Right lobe of liver (tissue), 6 donors: Measurements from ENCODE around the gene MED4. TPM values are rescaled to one million over a fixed set of nuclear protein-coding genes. Genes with fewer than 3 reads are reported as not detected.

Experiments
- ATAC-seq, 4 donors: fragments of 200-7000 bp; cut with Tn5 transposase; one replicate each; pipeline ENCODE4 v1.9.1; 2020; ENCODE audit warnings: mild to moderate bottlenecking in 4 of 4, moderate library complexity in 4 of 4
- DNase-seq, 3 donors: peaks; one replicate each; pipeline ENCODE4 v3.0.0-alpha.2; 2020
- H3K27ac ChIP-seq, 3 donors: fragments of 200-600 bp; one replicate each; pipeline ENCODE4 v1.8.0; 2022
- H3K27me3 ChIP-seq, 2 donors: fragments of 200-600 bp; one replicate each; pipeline ENCODE4 v1.8.0; 2022
- H3K36me3 ChIP-seq, 4 donors: fragments of 200-600 bp; sonication (generic) in 1 of 4; one replicate each; pipeline versions ENCODE4 v1.5.1 to v1.8.0; 2017 to 2022; ENCODE audit warnings: control low read depth in 1 of 4
- H3K4me1 ChIP-seq, 4 donors: fragments of 200-600 bp; sonication (generic) in 1 of 4; one replicate each; pipeline versions ENCODE4 v1.5.1 to v1.8.0; 2017 to 2022; ENCODE audit warnings: control low read depth in 1 of 4
- H3K4me3 ChIP-seq, 3 donors: fragments of 200-600 bp; one replicate each; pipeline ENCODE4 v1.8.0; 2022
- H3K9me3 ChIP-seq, 4 donors: fragments of 200-600 bp; sonication (generic) in 1 of 4; one replicate each; pipeline versions ENCODE4 v1.5.1 to v1.8.0; 2017 to 2022; ENCODE audit warnings: control low read depth in 1 of 4
- POLR2A ChIP-seq: fragments of 450-650 bp; IDR thresholded peaks from one replicate; pipeline ENCODE4 v1.6.1; 2017; ENCODE audit warnings: antibody characterized with exemption, mild to moderate bottlenecking
- WGBS: methylation state at CpG from one replicate; pipeline ENCODE4 v1.1.6; 2018; ENCODE audit warnings: low coverage, low lambda C conversion rate; ENCODE audit not compliant: insufficient coverage; ENCODE audit errors: missing lambda C conversion rate; 5-methylcytosine and 5-hydroxymethylcytosine counted together
- intact Hi-C, 2 donors: fragments of 100-400 bp; cut with DNase I; formaldehyde crosslinking; loops; one replicate each; pipeline versions ENCODE4 v1.11.2 to v1.14.1; 2022
- total RNA-seq, 6 experiments: library from RNA; depleted of rRNA in 2 of 6; stranded (reverse); fragments of >200 nt in 2 of 6; fragmentation: NEBNext Ultra II Directional in 3 of 6; extraction: Animal tissue kit (Norgen Biotek cat#: 25700) in 3 of 6; gene quantifications; one replicate each; pipeline versions ENCODE4 v1.1.0 to v1.2.4, GENCODE V29; 2016 to 2023
- TF ChIP-seq, protein P1 (sequence below), 4 donors: fragments of 200-600 bp in 3 of 4; fragments of 450-650 bp in 1 of 4; IDR thresholded peaks; one replicate each; pipeline versions ENCODE4 v1.5.1 to v1.8.0; 2016 to 2022; ENCODE audit warnings: antibody characterized with exemption in 4 of 4, mild to moderate bottlenecking in 2 of 4
- donor health status: DM: no; HTN: yes; CAD: no.
- donor health status: DM: no; HTN: no; CAD: no.
- donor health status: DM: no; HTN: no; CAD: no.
- donor health status: DM: no; HTN: yes; CAD: no.
- donor health status: DM: no; HTN: yes; CAD: no.

Gene MED4
- total RNA-seq, 6 experiments from 2014 or later = 15.1 to 22.5 (median 20.7) TPM

DNA sequence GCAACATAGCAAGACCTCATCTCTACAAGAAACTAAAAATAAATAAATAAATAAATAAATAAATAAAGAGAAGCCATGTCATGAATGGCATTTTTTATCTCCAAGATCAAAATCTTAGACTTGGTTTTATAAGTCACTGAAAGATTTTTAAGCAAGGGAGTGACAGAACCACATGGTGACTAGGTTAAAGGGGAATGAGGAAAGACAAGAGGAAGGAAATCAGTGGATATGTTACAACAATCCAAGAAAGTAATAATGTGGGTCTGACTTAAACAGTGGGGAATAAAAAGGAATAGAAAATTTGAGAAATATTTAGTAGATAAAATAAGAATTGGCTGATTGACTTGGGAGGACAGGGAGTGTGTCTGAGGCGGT lies 18.8 kb upstream of the MED4 start:
- Histone ChIP-seq H3K4me3 (no peak overlapping the region), H3K27me3 (no peaks in the 10 kb centered on the region), H3K36me3 (no peaks in the 10 kb centered on the region), H3K4me1 (peaks cover 0 to 22% (median 1%) of the 10 kb centered on the region in 4 donors), H3K27ac (no peak overlapping the region), H3K9me3 (no peaks in the 10 kb centered on the region)
- no peak for ATAC-seq
- no peak for DNase-seq
- TF ChIP-seq, protein P1, sequence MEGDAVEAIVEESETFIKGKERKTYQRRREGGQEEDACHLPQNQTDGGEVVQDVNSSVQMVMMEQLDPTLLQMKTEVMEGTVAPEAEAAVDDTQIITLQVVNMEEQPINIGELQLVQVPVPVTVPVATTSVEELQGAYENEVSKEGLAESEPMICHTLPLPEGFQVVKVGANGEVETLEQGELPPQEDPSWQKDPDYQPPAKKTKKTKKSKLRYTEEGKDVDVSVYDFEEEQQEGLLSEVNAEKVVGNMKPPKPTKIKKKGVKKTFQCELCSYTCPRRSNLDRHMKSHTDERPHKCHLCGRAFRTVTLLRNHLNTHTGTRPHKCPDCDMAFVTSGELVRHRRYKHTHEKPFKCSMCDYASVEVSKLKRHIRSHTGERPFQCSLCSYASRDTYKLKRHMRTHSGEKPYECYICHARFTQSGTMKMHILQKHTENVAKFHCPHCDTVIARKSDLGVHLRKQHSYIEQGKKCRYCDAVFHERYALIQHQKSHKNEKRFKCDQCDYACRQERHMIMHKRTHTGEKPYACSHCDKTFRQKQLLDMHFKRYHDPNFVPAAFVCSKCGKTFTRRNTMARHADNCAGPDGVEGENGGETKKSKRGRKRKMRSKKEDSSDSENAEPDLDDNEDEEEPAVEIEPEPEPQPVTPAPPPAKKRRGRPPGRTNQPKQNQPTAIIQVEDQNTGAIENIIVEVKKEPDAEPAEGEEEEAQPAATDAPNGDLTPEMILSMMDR (IDR thresholded peaks at IDR 0.05) = no peak
- TF ChIP-seq POLR2A = no peak
- WGBS = 92% methylated on average over 1 of the region's 1 CpG
- intact Hi-C loops = no loop called here

DNA sequence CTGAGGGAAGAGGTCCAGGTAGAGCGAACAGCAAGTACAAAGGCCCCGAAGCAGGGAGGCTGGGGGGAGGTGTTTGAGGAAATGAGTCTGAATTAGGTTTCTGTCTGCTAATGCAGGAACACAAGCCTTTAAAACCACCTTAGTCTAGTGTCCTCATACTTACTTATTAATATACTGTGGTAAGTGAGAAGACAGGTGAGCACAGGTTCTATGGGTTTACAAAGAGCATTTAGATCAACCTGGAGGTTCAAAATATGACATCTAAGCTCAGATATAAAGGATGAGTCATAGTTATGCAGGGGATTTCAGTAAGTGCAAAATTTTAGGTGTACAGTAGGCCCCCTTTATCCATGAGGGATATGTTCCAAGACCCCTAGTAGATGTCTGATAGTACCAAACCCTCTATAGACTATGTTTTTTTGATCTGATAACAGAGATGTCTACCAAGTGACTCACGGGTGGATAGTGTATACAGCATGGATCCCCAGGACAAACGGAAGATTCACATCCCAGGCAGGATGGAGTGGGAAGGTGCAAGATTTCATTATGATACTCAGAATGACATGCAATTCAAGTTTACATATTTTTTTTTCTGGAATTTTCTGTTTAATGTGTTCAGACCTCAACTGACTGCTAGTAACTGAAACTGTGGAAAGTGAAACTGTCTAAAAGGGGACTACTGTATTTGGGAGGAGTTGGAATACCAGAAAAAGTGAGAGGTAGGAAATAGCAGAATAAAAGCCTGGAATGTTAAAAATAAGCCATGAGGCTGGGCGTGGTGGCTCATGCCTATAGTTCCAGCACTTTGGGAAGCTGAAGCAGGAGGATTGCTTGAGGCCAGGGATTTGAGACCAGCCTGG lies 18.2 kb upstream of the MED4 start:
- no peak overlapping the region for H3K27ac ChIP-seq
- no peak for DNase-seq
- no peaks in the 10 kb centered on the region for H3K9me3 ChIP-seq
- ATAC-seq = no peak
- no peak overlapping the region for H3K4me3 ChIP-seq
- H3K4me1 ChIP-seq = peaks cover 0 to 22% (median 1%) of the 10 kb centered on the region in 4 donors
- H3K27me3 ChIP-seq = no peaks in the 10 kb centered on the region
- WGBS = 85% methylated on average over 5 of the region's 5 CpGs
- H3K36me3 ChIP-seq = no peaks in the 10 kb centered on the region
- intact Hi-C loops = no loop called here
- no peak for TF ChIP-seq POLR2A
- TF ChIP-seq, protein P1 (IDR thresholded peaks at IDR 0.05) = no peak

DNA sequence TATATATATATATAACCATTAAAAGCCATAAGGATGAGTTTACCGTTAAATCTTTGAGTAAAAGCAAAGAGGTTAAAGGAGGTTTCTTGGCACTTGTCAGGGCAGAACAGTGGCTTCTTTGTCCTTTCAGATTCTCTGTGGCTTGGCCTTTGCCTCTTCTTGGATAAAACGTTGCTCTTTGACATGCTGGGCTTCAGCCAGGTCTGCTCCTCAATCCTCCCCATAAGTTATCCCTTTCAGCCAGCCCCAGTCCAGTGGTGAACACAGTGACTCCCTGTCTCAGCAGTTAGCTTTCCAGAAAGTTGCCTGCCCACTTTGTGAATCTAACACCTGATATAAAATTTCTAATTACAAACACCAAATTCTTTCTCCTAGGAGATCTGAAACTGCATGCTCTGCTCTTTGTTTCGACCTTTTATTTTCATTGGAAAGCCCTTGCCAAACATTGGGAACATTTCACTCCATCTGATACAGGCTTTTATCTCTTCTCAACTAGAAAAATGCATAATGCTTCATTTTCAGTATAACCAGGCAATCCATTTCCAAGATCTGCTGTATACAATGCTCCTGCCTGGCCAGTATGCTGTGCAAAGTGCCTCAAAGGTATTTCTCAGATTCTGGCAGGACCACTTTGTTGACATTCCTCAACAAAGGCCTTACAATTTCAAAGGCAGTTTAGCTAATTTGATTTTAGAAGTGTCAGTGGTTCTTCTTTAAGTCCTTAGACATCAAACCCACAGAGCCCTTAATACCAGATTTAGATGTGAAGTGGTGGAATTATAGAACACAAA lies 16.2 kb upstream of the MED4 start:
- no peaks in the 10 kb centered on the region for H3K36me3 ChIP-seq
- peak overlapping the region; percentile 31 to 49 (median 36) for H3K27ac ChIP-seq
- TF ChIP-seq POLR2A = no peak
- TF ChIP-seq, protein P1 (IDR thresholded peaks at IDR 0.05) = no peak
- intact Hi-C loops = no loop called here
- no peaks in the 10 kb centered on the region for H3K27me3 ChIP-seq
- DNase-seq (no peak), ATAC-seq (peak; percentile 56 to 75 (median 65))
- no peaks in the 10 kb centered on the region for H3K9me3 ChIP-seq
- WGBS = 30% methylated on average over 3 of the region's 3 CpGs
- H3K4me1 ChIP-seq = peaks cover 0 to 22% (median 1%) of the 10 kb centered on the region in 4 donors
- no peak overlapping the region for H3K4me3 ChIP-seq

DNA sequence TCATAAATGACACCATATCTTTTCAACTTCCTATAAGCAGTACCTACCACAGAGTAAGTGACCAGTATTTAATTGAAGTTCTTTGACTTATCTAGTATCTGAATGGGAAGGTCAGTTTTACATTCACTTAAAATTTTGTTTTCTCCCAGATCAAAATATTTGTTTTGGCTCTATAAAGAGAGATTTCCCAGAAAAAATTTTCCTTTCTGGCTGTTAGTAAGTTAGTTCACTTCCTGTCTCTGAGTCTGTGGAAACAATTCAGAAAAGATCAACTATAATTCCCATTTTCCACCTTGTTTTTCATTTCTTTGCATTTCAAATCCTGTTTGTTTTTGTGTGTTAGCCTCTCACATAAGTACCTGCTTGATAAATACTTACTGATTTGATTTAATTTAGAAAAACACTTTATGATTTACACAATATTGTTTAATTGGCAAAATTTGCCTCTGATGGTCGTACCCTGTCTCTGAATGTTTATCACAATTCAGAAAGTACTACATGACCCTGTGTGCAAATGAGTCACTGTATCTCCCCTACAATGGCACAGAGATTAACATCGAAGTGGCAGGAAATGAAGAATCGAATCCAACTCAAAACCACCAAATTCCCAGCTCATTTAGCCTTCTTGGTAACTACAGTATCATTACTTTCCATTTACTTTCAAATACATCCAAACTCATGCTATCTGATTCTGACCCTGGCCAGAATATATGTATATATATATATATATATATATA lies 15.4 kb upstream of the MED4 start:
- peak overlapping the region; percentile 31 to 49 (median 36) for H3K27ac ChIP-seq
- H3K4me1 ChIP-seq = peaks cover 0 to 22% (median 1%) of the 10 kb centered on the region in 4 donors
- intact Hi-C loops = no loop called here
- DNase-seq = no peak
- no peak overlapping the region for H3K4me3 ChIP-seq
- WGBS = 47% methylated on average over 3 of the region's 3 CpGs
- ATAC-seq = peak; percentile 45 to 67 (median 58)
- TF ChIP-seq POLR2A = no peak
- TF ChIP-seq, protein P1 (IDR thresholded peaks at IDR 0.05) = no peak
- H3K27me3 ChIP-seq = no peaks in the 10 kb centered on the region
- H3K36me3 ChIP-seq = no peaks in the 10 kb centered on the region
- no peaks in the 10 kb centered on the region for H3K9me3 ChIP-seq
